Activated CD4-positive, alpha-beta T cell treated with anti-CD3 and anti-CD28 coated beads, Interleukin-2, amount 50 U/mL, for 4 hours (primary cell): ENCODE measurements around the gene FSCN2.

Experiments
- DNase-seq, 2 experiments: peaks; one replicate each; pipeline ENCODE4 v3.0.0-alpha.2; 2020

Gene FSCN2

DNA sequence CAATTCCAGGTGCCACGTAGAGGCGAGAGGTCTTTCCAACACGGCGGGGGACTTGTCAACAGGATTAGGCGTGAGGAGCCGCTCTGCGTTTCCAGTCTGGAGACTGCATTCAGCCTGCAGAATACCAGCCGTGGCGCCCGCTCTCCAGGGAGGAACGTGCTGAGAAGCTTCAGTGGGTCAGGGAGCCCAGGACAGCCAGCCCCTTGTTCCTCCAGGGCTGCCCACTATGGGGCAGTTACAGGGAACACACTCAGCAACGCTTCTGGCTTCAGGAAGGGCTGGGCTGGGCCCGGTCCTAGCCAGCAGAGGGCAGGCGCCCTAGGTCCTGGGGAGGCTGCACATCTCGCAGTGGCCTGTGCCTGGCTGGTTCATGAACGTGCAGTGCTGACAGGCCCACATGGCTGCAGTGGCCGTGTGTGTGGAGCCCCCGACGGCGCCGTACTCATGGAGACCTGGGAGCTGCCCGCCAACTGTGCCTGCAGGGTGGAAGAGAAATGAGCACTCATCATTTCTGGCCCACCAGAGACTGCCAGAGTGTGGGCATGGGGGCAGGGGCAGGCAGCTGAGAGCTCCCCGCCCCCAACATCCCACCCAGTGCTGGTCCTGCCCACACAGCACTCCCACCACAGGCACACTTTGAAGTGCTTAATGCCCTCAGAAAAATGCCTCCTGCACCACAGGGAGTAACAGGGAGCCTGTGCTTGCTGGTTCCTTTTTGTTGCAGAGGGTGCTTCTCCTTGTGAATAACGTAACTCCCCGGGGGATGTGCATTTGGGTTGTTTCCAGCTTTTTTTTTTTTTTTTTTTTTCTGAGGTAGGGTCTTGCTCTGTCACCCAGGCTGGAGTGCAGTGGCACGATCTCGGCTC is 31.0 kb downstream of the FSCN2 start:
- DNase-seq: no peak

- DNase-seq: no peak
Observed at GRCh38 chr17:81561494-81561885, 33.3 kb downstream of the FSCN2 start.

DNA sequence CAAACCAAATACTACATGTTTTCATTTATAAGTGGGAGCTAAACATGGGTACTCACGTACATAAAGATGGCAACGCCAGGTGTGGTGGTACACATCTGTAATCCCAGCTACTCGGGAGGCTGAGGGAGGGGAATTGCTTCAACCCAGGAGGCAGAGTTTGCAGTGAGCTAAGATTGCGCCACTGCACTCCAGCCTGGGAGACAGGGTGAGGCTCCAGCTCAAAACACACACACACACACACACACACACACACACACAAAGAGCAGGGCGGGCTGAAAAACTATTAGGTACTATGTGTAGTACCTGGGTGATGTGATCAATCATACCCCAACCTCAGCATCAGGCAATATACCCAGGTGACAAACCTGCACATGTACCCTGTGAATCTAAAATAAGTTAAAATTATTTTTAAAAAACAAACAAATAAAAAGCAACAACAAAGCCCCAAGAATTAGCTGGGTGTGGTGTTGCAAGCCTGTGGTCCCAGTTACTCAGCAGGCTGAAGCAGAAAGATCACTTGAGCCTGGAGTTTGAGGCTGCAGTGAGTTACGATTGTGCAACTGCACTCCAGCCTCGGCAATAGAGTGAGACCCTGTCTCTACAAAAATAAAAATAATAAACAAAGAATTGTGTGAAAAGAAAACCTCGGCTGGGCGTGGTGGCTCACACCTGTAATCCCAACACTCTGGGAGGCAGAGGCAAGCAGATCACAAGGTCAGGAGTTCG is 35.8 kb downstream of the FSCN2 start:
- DNase-seq: no peak

- DNase-seq: no peak
Observed at GRCh38 chr17:81564778-81565177, 36.6 kb downstream of the FSCN2 start.

DNA sequence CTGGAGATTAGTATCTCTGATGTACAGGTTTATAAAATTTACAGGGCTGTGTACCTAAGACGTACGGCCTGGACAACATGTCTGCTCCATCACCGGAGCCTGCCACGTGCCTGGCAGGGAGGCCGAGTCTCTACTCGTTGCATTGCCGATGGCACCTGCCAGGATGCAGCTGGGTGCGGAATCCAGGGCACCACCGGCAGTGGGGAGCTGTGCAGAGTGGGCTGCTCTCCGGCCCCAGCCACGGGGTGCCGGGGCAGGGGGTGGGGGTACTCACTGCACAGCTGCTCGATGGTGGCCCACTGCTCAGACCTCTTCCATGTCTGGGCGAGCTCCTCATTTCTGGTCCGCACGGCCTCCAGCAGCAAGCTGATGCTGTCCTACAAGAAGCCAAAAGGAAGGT is 37.1 kb downstream of the FSCN2 start:
- DNase-seq: no peak

GRCh38 chr17:81566461-81567126 is 38.4 kb downstream of the FSCN2 start:
- DNase-seq: no peak

DNA sequence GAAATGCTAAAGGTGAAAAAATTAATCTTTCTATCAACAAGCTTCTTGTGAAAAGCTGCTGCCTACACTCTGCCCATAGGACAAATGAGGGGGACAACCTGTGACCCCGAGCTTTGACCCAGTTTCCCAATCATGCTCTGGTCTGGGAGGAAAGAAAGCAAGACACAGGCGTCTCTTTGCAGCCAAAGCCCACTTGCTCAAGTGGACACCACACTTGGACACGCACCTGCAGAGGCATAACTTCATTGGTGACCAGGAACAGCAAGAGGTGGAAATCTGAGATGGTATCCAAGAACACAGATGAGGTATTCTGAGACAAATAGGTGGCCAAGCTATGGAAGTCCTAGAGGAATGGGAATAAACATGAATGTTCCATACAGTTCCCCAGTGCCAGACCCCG is 39.0 kb downstream of the FSCN2 start:
- no peak for DNase-seq

GRCh38 chr17:81568416-81568815 is 40.2 kb downstream of the FSCN2 start:
- DNase-seq: no peak

- DNase-seq: no peak
Observed at GRCh38 chr17:81569986-81570514, 41.9 kb downstream of the FSCN2 start.

DNA sequence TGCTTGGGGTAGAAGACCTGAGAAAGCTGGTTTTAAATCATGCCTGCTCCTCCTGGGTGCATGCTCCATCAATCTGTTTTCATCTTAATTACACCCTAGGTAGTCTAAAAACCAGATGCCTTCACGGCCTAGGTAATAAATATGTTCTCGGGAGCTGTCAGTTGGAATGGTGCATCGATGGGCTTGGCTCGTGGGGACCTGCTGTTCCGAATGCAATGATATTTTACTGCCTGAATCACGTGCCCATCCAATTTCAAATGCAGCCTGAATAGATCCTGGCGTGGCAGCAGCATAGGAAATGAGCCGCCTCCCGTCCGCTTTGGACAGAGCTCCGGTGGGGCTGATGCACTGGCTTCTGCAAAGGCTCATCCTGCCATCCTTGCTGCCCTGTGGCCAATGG is 42.8 kb downstream of the FSCN2 start:
- DNase-seq: no peak

DNA sequence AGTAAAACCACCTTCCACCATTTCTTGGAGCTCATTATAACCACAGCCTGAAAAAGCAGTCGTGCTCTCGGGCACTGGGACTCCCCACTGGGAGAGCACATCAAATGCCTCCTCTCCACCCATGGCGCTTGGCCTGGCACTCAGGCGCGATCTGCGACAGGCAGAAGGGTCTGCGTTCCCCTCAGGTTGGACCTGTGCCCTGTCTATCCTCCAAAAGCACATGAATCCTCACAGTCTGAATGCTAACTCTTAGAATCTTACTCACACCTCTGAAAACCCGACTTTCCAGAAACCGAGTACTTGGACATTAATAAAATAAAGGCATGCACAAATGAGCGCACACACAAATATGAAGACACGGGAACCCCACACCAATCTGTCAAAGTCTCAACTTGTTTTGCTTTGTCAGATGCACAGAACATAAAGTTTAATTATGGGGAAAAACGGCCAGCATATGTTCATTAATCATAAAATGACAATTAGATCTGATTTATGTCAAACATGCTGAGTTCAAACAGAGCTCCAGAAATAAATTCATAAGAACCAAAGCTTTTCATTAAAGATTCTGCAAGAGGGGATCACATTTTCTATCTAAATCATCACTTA is 44.5 kb downstream of the FSCN2 start:
- no peak for DNase-seq

GRCh38 chr17:81573794-81574642 is 45.8 kb downstream of the FSCN2 start:
- DNase-seq: no peak

DNA sequence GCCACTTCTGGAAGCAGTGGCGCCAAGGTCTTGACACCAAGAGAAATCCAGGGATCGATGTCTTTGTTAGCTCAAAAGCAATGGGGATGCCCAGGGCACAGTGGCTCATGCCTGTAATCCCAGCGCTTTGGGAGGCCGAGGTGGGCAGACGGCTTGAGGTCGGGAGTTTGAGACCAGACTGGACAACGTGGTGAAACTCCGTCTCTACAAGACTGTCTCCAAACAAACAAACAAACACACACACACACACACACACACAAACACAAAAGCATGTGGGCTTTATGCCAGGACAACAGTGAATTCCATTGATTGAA is 46.4 kb downstream of the FSCN2 start:
- no peak for DNase-seq

GRCh38 chr17:81575836-81576235 is 47.7 kb downstream of the FSCN2 start:
- no peak for DNase-seq

DNA sequence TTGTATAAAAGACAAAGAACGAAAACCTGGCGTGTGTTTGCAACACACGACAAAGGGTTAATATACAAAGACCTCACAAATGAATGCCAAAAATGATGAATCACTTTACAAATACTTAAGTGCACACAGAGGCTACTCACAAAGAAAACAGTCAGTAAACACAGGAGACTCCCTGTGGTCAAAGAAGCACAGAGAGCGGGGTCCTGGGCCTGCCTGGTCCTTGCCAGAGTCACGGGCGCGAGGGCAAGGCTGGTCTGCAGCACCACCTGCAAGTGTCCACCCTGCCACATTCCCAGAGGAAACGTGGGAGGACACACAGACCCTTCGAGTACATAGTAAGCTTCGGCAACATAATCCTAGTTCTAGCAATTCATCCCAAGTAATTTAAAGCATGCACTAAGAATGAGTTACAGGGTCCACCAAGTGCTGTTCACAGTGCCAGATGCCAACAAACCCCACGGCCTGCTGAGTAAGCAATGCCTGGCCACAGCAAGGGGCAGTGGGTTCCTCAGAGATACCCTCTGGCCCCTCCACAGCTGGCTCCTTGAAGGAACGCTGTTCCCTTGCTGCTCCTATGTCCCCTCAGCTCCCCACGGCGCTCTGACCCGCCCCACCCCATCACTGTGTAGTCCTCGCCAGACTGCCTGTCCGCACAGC is 48.6 kb downstream of the FSCN2 start:
- no peak for DNase-seq

DNA sequence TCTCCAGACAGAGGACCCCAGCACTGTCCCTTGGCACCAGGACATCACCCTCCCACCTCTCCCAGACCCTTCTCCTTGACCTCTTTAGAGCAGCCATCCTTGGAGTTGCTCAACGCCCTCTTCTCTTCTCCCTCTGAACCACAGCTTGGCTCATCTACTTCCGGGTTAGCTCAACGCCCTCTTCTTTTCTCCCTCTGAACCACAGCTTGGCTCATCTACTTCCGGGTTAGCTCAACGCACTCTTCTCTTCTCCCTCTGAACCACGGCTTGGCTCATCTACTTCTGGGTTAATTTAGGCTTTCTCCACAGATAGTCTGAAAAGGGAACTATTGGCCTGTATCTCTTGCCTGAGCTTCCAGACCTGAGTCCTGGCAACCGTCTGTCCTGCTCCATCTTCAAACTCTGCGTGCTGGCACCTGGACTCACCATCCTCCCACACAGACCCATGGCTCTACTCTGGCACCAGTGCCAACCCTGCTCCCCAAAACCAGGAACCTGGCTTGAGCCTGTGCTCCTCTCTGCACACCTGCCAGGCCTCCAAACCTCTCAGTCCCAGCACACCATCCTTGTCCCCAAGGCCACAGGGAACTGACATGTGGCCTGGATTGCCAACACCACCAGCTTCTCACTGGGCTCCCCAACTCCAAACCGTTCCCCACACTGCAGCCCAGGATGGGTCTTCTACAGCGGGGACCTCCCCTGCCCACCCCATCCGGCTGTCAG is 49.3 kb downstream of the FSCN2 start:
- no peak for DNase-seq

DNA sequence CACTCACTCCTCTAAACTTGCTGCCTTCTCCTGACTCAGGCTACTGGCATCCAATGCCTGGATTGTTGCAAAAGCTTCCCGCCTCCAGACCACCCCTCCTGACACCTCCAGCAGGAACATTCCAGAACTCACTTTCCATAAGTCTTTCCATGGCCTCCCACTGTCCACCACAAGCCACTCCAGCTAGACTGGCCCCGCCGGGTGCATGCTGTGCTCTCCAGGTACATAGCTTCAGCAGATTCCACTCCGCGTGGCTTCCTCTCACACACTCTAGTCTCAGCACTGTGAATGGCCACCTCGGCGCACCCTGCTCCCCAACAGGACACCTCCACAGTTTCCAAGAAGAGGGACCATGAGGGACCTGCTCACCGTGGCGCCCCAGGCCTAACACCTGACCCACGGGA is 49.9 kb downstream of the FSCN2 start:
- DNase-seq: no peak

- no peak for DNase-seq
Observed at GRCh38 chr17:81578561-81579225, 50.5 kb downstream of the FSCN2 start.

GRCh38 chr17:81579298-81579697 is 51.1 kb downstream of the FSCN2 start:
- no peak for DNase-seq

DNA sequence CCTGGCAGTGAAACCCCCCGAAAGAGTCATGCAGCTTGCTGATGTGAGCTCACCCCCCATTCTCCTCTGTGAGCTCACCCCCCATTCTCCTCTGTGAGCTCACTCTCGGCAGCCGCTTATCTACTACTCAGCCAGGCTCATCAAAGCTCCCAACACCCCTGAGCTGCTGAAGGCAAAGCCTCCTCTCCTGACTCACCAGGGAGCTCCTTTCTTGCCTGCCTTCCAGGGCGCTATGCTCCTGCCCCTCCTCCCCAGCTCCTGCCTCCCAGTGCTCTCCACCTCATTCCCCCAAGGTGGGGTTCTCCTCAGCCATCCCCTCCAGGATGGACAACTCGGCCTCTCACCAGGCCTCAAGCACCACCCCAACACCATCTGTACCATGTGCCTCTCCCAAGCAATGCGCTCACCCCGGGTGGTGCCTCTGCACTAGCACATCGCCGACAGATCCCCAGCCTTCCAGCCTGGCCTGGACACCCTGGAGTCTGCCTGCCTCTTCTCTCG is 51.7 kb downstream of the FSCN2 start:
- no peak for DNase-seq
